ENCODE measurements around the gene MISP3.
A peak's percentile ranks its signal among the peaks of the same experiment; 100 is the strongest.

MISP3 gene

DNA sequence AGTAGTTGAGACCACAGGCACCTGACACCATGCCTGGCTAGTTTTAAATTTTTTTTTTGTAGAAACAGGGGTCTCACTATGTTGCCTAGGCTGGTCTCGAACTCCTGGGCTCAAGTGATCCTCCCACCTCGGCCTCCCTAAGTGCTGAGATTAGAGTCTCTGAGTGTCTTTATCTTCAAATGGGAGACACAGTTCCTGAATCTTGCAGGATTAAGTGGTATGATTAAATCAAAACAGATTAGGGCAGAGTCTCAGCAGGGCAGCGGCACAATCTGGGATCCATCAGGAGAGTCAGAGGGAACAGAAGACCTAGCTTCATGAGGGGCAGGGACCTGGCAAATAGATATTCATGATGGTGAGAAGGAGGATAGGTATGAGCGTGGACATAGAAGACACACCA lies 43.7 kb upstream of the MISP3 start:
- Histone ChIP-seq H2BK5ac (ENCODE audit: low read depth, low read length, poor library complexity) (no peak overlapping the region), H4K12ac (ENCODE audit: low read depth, low read length) (no peak overlapping the region), H3K4me1 (ENCODE audit: control insufficient read depth in 1 of 2, insufficient read depth in 2 of 2, low read length in 2 of 2) (peaks cover 3% of the 10 kb centered on the region in 2 experiments), H2BK120ac (ENCODE audit: insufficient read depth, low read length, poor library complexity) (no peak overlapping the region), H4K91ac (ENCODE audit: low read depth, low read length) (no peak overlapping the region), H3K9me3 (ENCODE audit: insufficient read depth, low read depth, low read length) (no peaks in the 10 kb centered on the region), H3K27ac (ENCODE audit: low read depth, low read length) (no peak overlapping the region), H3K4ac (ENCODE audit: low read depth, low read length) (no peak overlapping the region), H3K23ac (ENCODE audit: low read length) (no peak overlapping the region), H3K9ac (ENCODE audit: low read length) (no peak overlapping the region), H3K4me2 (ENCODE audit: low read length) (no peak overlapping the region), H3K14ac (ENCODE audit: low read length) (no peak overlapping the region), H3K36me3 (ENCODE audit: control insufficient read depth in 1 of 2, insufficient read depth in 2 of 2, low read length in 2 of 2) (no peaks in the 10 kb centered on the region), H3K79me2 (ENCODE audit: control insufficient read depth, insufficient read depth, low read length, poor library complexity) (peaks cover 3% of the 10 kb centered on the region), H2BK12ac (ENCODE audit: low read length) (no peak overlapping the region), H3K27me3 (ENCODE audit: insufficient read depth, low read length) (no peaks in the 10 kb centered on the region), H4K8ac (ENCODE audit: low read depth, low read length) (no peak overlapping the region), H3K4me3 (ENCODE audit: low read depth, low read length) (no peak overlapping the region), H2AK5ac (ENCODE audit: low read length) (no peak overlapping the region), H2AFZ (ENCODE audit: insufficient read depth, low read length, poor library complexity) (no peak overlapping the region), H3K79me1 (ENCODE audit: low read length) (peaks cover 7% of the 10 kb centered on the region), H3K18ac (ENCODE audit: low read length) (no peak overlapping the region)
- WGBS (ENCODE audit: extremely low coverage, insufficient coverage, insufficient read length), result no CpG with 5 or more reads among the region's 4 CpGs
- no peak for DNase-seq

GRCh38 chr19:14030997-14031718 lies 41.4 kb upstream of the MISP3 start:
- Histone ChIP-seq H2BK120ac (ENCODE audit: insufficient read depth, low read length, poor library complexity) (no peak overlapping the region), H3K18ac (ENCODE audit: low read length) (no peak overlapping the region), H3K27ac (ENCODE audit: low read depth, low read length) (no peak overlapping the region), H2AFZ (ENCODE audit: insufficient read depth, low read length, poor library complexity) (peak overlapping the region; percentile 94), H2BK5ac (ENCODE audit: low read depth, low read length, poor library complexity) (no peak overlapping the region), H3K36me3 (ENCODE audit: control insufficient read depth in 1 of 2, insufficient read depth in 2 of 2, low read length in 2 of 2) (no peaks in the 10 kb centered on the region), H3K4me3 (ENCODE audit: low read depth, low read length) (no peak overlapping the region), H4K8ac (ENCODE audit: low read depth, low read length) (no peak overlapping the region), H3K4me1 (ENCODE audit: control insufficient read depth in 1 of 2, insufficient read depth in 2 of 2, low read length in 2 of 2) (peaks cover 3% of the 10 kb centered on the region in 2 experiments), H2AK5ac (ENCODE audit: low read length) (no peak overlapping the region), H4K12ac (ENCODE audit: low read depth, low read length) (no peak overlapping the region), H3K4ac (ENCODE audit: low read depth, low read length) (no peak overlapping the region), H3K23ac (ENCODE audit: low read length) (no peak overlapping the region), H3K79me1 (ENCODE audit: low read length) (peaks cover 7% of the 10 kb centered on the region), H3K79me2 (ENCODE audit: control insufficient read depth, insufficient read depth, low read length, poor library complexity) (peaks cover 3% of the 10 kb centered on the region), H3K9ac (ENCODE audit: low read length) (no peak overlapping the region), H3K9me3 (ENCODE audit: insufficient read depth, low read depth, low read length) (no peaks in the 10 kb centered on the region), H3K27me3 (ENCODE audit: insufficient read depth, low read length) (no peaks in the 10 kb centered on the region), H4K91ac (ENCODE audit: low read depth, low read length) (peak overlapping the region; percentile 77), H3K4me2 (ENCODE audit: low read length) (peak overlapping the region; percentile 77), H2BK12ac (ENCODE audit: low read length) (no peak overlapping the region), H3K14ac (ENCODE audit: low read length) (no peak overlapping the region)
- no peak for DNase-seq
- no CpG with 5 or more reads among the region's 20 CpGs for WGBS (ENCODE audit: extremely low coverage, insufficient coverage, insufficient read length)

GRCh38 chr19:14031719-14032480 lies 40.7 kb upstream of the MISP3 start, which contains the start of gene IL27RA:
Gene IL27RA (plus strand): TSS chr19:14031762. CDS start chr19:14031873, 111 bp downstream.
- no CpG with 5 or more reads among the region's 63 CpGs for WGBS (ENCODE audit: extremely low coverage, insufficient coverage, insufficient read length)
- Histone ChIP-seq H3K14ac (ENCODE audit: low read length) (peak within 1 kb of the TSS; percentile 78), H3K27ac (ENCODE audit: low read depth, low read length) (no peak within 1 kb of the TSS), H2BK5ac (ENCODE audit: low read depth, low read length, poor library complexity) (peak within 1 kb of the TSS; percentile 37), H3K4ac (ENCODE audit: low read depth, low read length) (peak within 1 kb of the TSS; percentile 23), H3K18ac (ENCODE audit: low read length) (peak within 1 kb of the TSS; percentile 76), H3K79me1 (ENCODE audit: low read length) (peaks cover 7% of the 10 kb centered on the region), H4K12ac (ENCODE audit: low read depth, low read length) (peak within 1 kb of the TSS; percentile 82), H3K36me3 (ENCODE audit: control insufficient read depth in 1 of 2, insufficient read depth in 2 of 2, low read length in 2 of 2) (no peaks in the 10 kb centered on the region), H3K23ac (ENCODE audit: low read length) (no peak within 1 kb of the TSS), H3K4me3 (ENCODE audit: low read depth, low read length) (peak within 1 kb of the TSS; percentile 70), H3K4me2 (ENCODE audit: low read length) (peak within 1 kb of the TSS; percentile 77), H3K9ac (ENCODE audit: low read length) (peak within 1 kb of the TSS; percentile 57), H2AFZ (ENCODE audit: insufficient read depth, low read length, poor library complexity) (peak within 1 kb of the TSS; percentile 94), H3K9me3 (ENCODE audit: insufficient read depth, low read depth, low read length) (no peaks in the 10 kb centered on the region), H4K8ac (ENCODE audit: low read depth, low read length) (peak within 1 kb of the TSS; percentile 88), H3K4me1 (ENCODE audit: control insufficient read depth in 1 of 2, insufficient read depth in 2 of 2, low read length in 2 of 2) (peaks cover 3% of the 10 kb centered on the region in 2 experiments), H2AK5ac (ENCODE audit: low read length) (no peak within 1 kb of the TSS), H4K91ac (ENCODE audit: low read depth, low read length) (peak within 1 kb of the TSS; percentile 77), H3K27me3 (ENCODE audit: insufficient read depth, low read length) (no peaks in the 10 kb centered on the region), H3K79me2 (ENCODE audit: control insufficient read depth, insufficient read depth, low read length, poor library complexity) (peaks cover 3% of the 10 kb centered on the region), H2BK120ac (ENCODE audit: insufficient read depth, low read length, poor library complexity) (peak within 1 kb of the TSS; percentile 35), H2BK12ac (ENCODE audit: low read length) (peak within 1 kb of the TSS; percentile 86)
- DNase-seq, result peak in 1 of 2 donors; percentile 52

DNA sequence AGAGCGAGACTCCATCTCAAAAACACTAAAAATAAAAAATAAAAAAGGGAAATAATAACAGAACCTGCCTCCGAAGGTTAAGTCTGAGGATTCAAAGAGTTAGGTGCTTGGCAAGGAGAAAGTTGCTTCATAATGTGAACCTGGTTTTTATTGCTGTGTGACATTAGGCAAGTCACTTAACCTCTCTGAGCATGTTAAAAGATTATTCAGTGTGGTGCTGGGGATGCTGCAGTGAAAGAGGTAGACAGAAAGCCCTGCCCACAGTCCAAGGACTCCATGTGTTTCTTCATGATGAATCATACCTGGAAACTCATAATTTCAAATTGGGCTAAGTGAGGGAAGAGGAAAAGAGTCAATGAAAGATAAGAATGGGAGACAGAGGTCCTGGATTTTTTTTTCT lies 38.6 kb upstream of the MISP3 start:
- H3K79me1 ChIP-seq (ENCODE audit: low read length), result peaks cover 7% of the 10 kb centered on the region
- H2AFZ ChIP-seq (ENCODE audit: insufficient read depth, low read length, poor library complexity), result no peak overlapping the region
- no peak overlapping the region for H2BK5ac ChIP-seq (ENCODE audit: low read depth, low read length, poor library complexity)
- peak in 1 of 2 donors; percentile 59 for DNase-seq
- H4K91ac ChIP-seq (ENCODE audit: low read depth, low read length), result no peak overlapping the region
- H3K27me3 ChIP-seq (ENCODE audit: insufficient read depth, low read length), result no peaks in the 10 kb centered on the region
- H3K4ac ChIP-seq (ENCODE audit: low read depth, low read length), result no peak overlapping the region
- H3K4me2 ChIP-seq (ENCODE audit: low read length), result no peak overlapping the region
- no CpG with 5 or more reads among the region's 2 CpGs for WGBS (ENCODE audit: extremely low coverage, insufficient coverage, insufficient read length)
- H3K4me1 ChIP-seq (ENCODE audit: control insufficient read depth in 1 of 2, insufficient read depth in 2 of 2, low read length in 2 of 2), result peaks cover 3% of the 10 kb centered on the region in 2 experiments
- no peak overlapping the region for H3K14ac ChIP-seq (ENCODE audit: low read length)
- no peak overlapping the region for H3K9ac ChIP-seq (ENCODE audit: low read length)
- H3K9me3 ChIP-seq (ENCODE audit: insufficient read depth, low read depth, low read length), result no peaks in the 10 kb centered on the region
- H3K36me3 ChIP-seq (ENCODE audit: control insufficient read depth in 1 of 2, insufficient read depth in 2 of 2, low read length in 2 of 2), result no peaks in the 10 kb centered on the region
- peaks cover 3% of the 10 kb centered on the region for H3K79me2 ChIP-seq (ENCODE audit: control insufficient read depth, insufficient read depth, low read length, poor library complexity)
- H3K27ac ChIP-seq (ENCODE audit: low read depth, low read length), result no peak overlapping the region
- no peak overlapping the region for H3K23ac ChIP-seq (ENCODE audit: low read length)
- no peak overlapping the region for H2BK12ac ChIP-seq (ENCODE audit: low read length)
- no peak overlapping the region for H2BK120ac ChIP-seq (ENCODE audit: insufficient read depth, low read length, poor library complexity)
- no peak overlapping the region for H4K12ac ChIP-seq (ENCODE audit: low read depth, low read length)
- H2AK5ac ChIP-seq (ENCODE audit: low read length), result no peak overlapping the region
- no peak overlapping the region for H3K18ac ChIP-seq (ENCODE audit: low read length)
- no peak overlapping the region for H4K8ac ChIP-seq (ENCODE audit: low read depth, low read length)
- H3K4me3 ChIP-seq (ENCODE audit: low read depth, low read length), result no peak overlapping the region

Measured in trophoblast cell (in vitro differentiated cells and primary cell).